Left ventricle myocardium inferior (tissue), 1 donor: ENCODE results near the gene DAO. TPM values are rescaled to one million over a fixed set of nuclear protein-coding genes. Genes with fewer than 3 reads are reported as not detected.

Experiments
- DNase-seq: peaks from one replicate; pipeline ENCODE4 v3.0.0-alpha.2; 2020
- H3K27ac ChIP-seq: fragments of 200-600 bp; replicated peaks from 2 replicates; pipeline ENCODE4 v1.8.0; 2021
- H3K27me3 ChIP-seq: fragments of 200-600 bp; 2 replicates; pipeline ENCODE4 v1.8.0; 2021; ENCODE audit warnings: low read depth
- H3K36me3 ChIP-seq: fragments of 200-600 bp; 2 replicates; pipeline ENCODE4 v1.8.0; 2021
- H3K4me1 ChIP-seq: fragments of 200-600 bp; 2 replicates; pipeline ENCODE4 v1.8.0; 2021
- H3K4me3 ChIP-seq: fragments of 200-600 bp; 2 replicates; pipeline ENCODE4 v1.8.0; 2021; ENCODE audit warnings: mild to moderate bottlenecking, moderate library complexity
- H3K9me3 ChIP-seq: fragments of 200-600 bp; replicated peaks from 2 replicates; pipeline ENCODE4 v1.8.0; 2021
- CTCF ChIP-seq: fragments of 200-600 bp; IDR thresholded peaks from 2 replicates; pipeline ENCODE4 v1.8.0; 2021; ENCODE audit warnings: antibody characterized with exemption, mild to moderate bottlenecking, borderline replicate concordance
- intact Hi-C: fragments of 100-400 bp; cut with micrococcal nuclease; formaldehyde crosslinking; loops from one replicate; pipeline ENCODE4 v1.11.0; 2022
- total RNA-seq: library from RNA; stranded (reverse); fragmentation: NEBNext Ultra II Directional; extraction: Animal tissue kit (Norgen Biotek cat#: 25700); gene quantifications from one replicate; pipeline ENCODE4 v1.2.1, GENCODE V29; 2021
- donor health status: DM: no; HTN: yes; CAD: no; lungs with severe emphysema.

Gene DAO
- total RNA-seq, 1 donor from 2014 or later: not detected

GRCh38 chr12:108916336-108916735 lies 36.4 kb downstream of the DAO start:
- Histone ChIP-seq H3K36me3 (no peaks in the 10 kb centered on the region), H3K4me3 (no peak overlapping the region), H3K4me1 (peaks cover 4% of the 10 kb centered on the region), H3K27me3 (no peaks in the 10 kb centered on the region), H3K9me3 (peaks cover 5% of the 10 kb centered on the region), H3K27ac (no peak overlapping the region)
- intact Hi-C loops: no loop called here
- DNase-seq: no peak
- no peak for TF ChIP-seq CTCF

GRCh38 chr12:108918206-108918605 lies 38.3 kb downstream of the DAO start:
- Histone ChIP-seq H3K27ac (no peak overlapping the region), H3K36me3 (no peaks in the 10 kb centered on the region), H3K27me3 (no peaks in the 10 kb centered on the region), H3K9me3 (peaks cover 18% of the 10 kb centered on the region), H3K4me3 (no peak overlapping the region), H3K4me1 (peaks cover 4% of the 10 kb centered on the region)
- DNase-seq: no peak
- intact Hi-C loops: no loop called here
- TF ChIP-seq CTCF: no peak

GRCh38 chr12:108918960-108919642 lies 39.2 kb downstream of the DAO start:
- Histone ChIP-seq H3K27me3 (no peaks in the 10 kb centered on the region), H3K4me1 (no peaks in the 10 kb centered on the region), H3K4me3 (no peak overlapping the region), H3K9me3 (peaks cover 23% of the 10 kb centered on the region), H3K36me3 (no peaks in the 10 kb centered on the region), H3K27ac (no peak overlapping the region)
- no peak for TF ChIP-seq CTCF
- intact Hi-C loops: no loop called here
- DNase-seq: no peak

- TF ChIP-seq CTCF: no peak
- H3K36me3 ChIP-seq: no peaks in the 10 kb centered on the region
Measured at GRCh38 chr12:108921946-108922345, 42.1 kb downstream of the DAO start.

GRCh38 chr12:108922918-108923317 lies 43.0 kb downstream of the DAO start:
- H3K27me3 ChIP-seq: no peaks in the 10 kb centered on the region
- DNase-seq: no peak
- H3K36me3 ChIP-seq: no peaks in the 10 kb centered on the region
- peaks cover 29% of the 10 kb centered on the region for H3K9me3 ChIP-seq
- no peaks in the 10 kb centered on the region for H3K4me1 ChIP-seq
- TF ChIP-seq CTCF: no peak
- no peak overlapping the region for H3K27ac ChIP-seq
- intact Hi-C loops: no loop called here
- no peak overlapping the region for H3K4me3 ChIP-seq

More at GRCh38 chr12:108921946-108922345, 42.1 kb downstream of the DAO start:
- intact Hi-C loops: no loop called here
- H3K4me1 ChIP-seq: no peaks in the 10 kb centered on the region
- H3K4me3 ChIP-seq: no peak overlapping the region
- peaks cover 25% of the 10 kb centered on the region for H3K9me3 ChIP-seq
- no peak overlapping the region for H3K27ac ChIP-seq
- no peaks in the 10 kb centered on the region for H3K27me3 ChIP-seq
- DNase-seq: no peak
